A673 (cell line): ENCODE results near the gene UNG.

Source experiments
- CTCF ChIP-seq: fragments of 300-800, 200-600 bp; sonication (generic); conservative IDR thresholded peaks from 2 replicates; pipeline ENCODE4 v1.5.1; 2017; ENCODE audit warnings: low read depth, mild to moderate bottlenecking, antibody characterized with exemption, low read length, moderate library complexity, mixed read lengths
- EZH2 ChIP-seq: fragments of 200-600 bp; sonication (generic); IDR thresholded peaks from 2 replicates; pipeline ENCODE4 v1.6.1; 2017; ENCODE audit warnings: borderline replicate concordance, low read depth, mild to moderate bottlenecking, mixed read lengths, antibody characterized with exemption, low read length; ENCODE audit not compliant: poor library complexity, severe bottlenecking

DNA sequence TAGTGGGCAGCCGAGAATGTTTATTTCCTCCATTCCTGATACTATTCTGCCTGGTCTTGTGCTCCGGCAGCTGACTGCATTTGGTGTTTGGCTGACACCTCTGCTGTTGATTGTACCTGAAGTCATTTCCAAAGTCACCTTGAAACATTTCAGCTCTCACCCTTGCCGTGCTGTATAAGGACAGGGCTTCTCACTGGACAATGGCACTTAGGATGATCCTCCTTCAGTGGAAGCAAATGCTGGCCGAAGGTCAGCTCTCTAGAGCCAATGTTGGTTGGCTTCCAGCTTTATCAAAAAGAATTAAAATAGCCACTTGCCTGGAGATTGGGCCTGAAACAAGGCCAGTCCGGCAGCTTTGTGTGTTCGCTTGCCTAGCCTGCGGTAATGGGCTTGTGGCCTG is 63.0 kb downstream of the UNG start:
- TF ChIP-seq CTCF (no peak), EZH2 (no peak)
